Tibial nerve (tissue), 4 donors: Measurements from ENCODE around the gene NUF2. TPM values are rescaled to one million over a fixed set of nuclear protein-coding genes. Genes with fewer than 3 reads are reported as not detected.

Source experiments
- DNase-seq, 2 donors: peaks; one replicate each; pipeline ENCODE4 v3.0.0-alpha.2; 2019; ENCODE audit warnings: low spot score in 2 of 2
- H3K27ac ChIP-seq, 4 donors: fragments of 200-600 bp; sonication (generic) in 3 of 4; one replicate each; pipeline ENCODE4 v1.5.1; 2017 to 2019; ENCODE audit warnings: mild to moderate bottlenecking in 1 of 4
- H3K27me3 ChIP-seq, 2 donors: fragments of 200-600 bp; sonication (generic) in 1 of 2; one replicate each; pipeline versions ENCODE4 v1.5.1 to v1.6.0; 2017 to 2019
- H3K36me3 ChIP-seq, 3 donors: fragments of 200-600 bp; sonication (generic); one replicate each; pipeline ENCODE4 v1.5.1; 2018 to 2019
- H3K4me1 ChIP-seq, 4 donors: fragments of 200-600 bp; sonication (generic) in 3 of 4; one replicate each; pipeline ENCODE4 v1.5.1; 2017 to 2019
- H3K4me3 ChIP-seq, 4 donors: fragments of 200-600 bp; sonication (generic) in 3 of 4; one replicate each; pipeline ENCODE4 v1.5.1; 2017 to 2019; ENCODE audit warnings: mild to moderate bottlenecking in 1 of 4, moderate library complexity in 1 of 4
- H3K9me3 ChIP-seq, 4 donors: fragments of 200-600 bp; sonication (generic) in 3 of 4; one replicate each; pipeline ENCODE4 v1.5.1; 2017 to 2019
- EP300 ChIP-seq, 2 donors: sonication (generic); formaldehyde crosslinking; IDR thresholded peaks; one replicate each; pipeline ENCODE4 v1.6.1; 2017; ENCODE audit warnings: antibody characterized with exemption in 2 of 2, mild to moderate bottlenecking in 1 of 2
- POLR2A ChIP-seq, 2 donors: fragments of 450-650 bp; IDR thresholded peaks; one replicate each; pipeline ENCODE4 v1.6.1; 2017; ENCODE audit warnings: antibody characterized with exemption in 2 of 2, mild to moderate bottlenecking in 2 of 2, moderate library complexity in 2 of 2
- WGBS, 2 donors: methylation state at CpG; one replicate each; pipeline ENCODE4 v1.1.5; 2018; 5-methylcytosine and 5-hydroxymethylcytosine counted together
- total RNA-seq, 4 donors: library from RNA; depleted of rRNA; stranded (reverse); fragments of >200 nt; gene quantifications; one replicate each; pipeline ENCODE4 v1.1.0, GENCODE V29; 2016
- TF ChIP-seq, protein P1 (sequence below), 5 experiments: fragments of 200-600 bp in 3 of 5; fragments of 450-650 bp in 2 of 5; sonication (generic) in 3 of 5; IDR thresholded peaks; one replicate each; pipeline ENCODE4 v1.5.1; 2016 to 2019; ENCODE audit warnings: antibody characterized with exemption in 5 of 5, mild to moderate bottlenecking in 3 of 5, moderate library complexity in 2 of 5

The NUF2 gene
- total RNA-seq, 4 donors from 2014 or later, result 2.0 to 2.1 TPM; not detected in 2

DNA sequence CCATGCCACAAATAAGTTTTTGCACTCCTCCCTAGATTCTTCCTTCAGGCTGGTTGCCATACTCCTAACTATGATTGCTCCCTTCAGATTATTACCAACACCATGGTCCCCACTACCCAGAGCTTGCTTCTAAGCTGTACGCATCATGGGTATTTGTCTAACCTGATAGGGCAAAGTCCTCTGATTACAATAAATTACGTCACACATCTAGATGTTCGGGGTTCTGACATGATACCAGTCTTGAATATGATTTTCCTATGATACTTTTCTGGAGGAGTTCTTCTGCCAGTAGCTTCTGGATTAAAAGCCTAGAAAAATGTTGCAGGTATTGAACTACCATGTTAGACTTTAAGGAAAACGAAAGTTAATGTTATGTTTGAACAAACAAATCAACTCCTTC lies 67.2 kb downstream of the NUF2 start:
- Histone ChIP-seq H3K4me3 (no peak overlapping the region), H3K27me3 (no peaks in the 10 kb centered on the region), H3K4me1 (no peaks in the 10 kb centered on the region), H3K9me3 (no peaks in the 10 kb centered on the region), H3K27ac (no peak overlapping the region), H3K36me3 (no peaks in the 10 kb centered on the region)
- WGBS, 2 donors, result 89 to 93% methylated on average over 4 of the region's 4 CpGs
- no peak for TF ChIP-seq EP300 (IDR thresholded peaks at IDR 0.05)
- no peak for TF ChIP-seq POLR2A (IDR thresholded peaks at IDR 0.05)
- TF ChIP-seq, protein P1, sequence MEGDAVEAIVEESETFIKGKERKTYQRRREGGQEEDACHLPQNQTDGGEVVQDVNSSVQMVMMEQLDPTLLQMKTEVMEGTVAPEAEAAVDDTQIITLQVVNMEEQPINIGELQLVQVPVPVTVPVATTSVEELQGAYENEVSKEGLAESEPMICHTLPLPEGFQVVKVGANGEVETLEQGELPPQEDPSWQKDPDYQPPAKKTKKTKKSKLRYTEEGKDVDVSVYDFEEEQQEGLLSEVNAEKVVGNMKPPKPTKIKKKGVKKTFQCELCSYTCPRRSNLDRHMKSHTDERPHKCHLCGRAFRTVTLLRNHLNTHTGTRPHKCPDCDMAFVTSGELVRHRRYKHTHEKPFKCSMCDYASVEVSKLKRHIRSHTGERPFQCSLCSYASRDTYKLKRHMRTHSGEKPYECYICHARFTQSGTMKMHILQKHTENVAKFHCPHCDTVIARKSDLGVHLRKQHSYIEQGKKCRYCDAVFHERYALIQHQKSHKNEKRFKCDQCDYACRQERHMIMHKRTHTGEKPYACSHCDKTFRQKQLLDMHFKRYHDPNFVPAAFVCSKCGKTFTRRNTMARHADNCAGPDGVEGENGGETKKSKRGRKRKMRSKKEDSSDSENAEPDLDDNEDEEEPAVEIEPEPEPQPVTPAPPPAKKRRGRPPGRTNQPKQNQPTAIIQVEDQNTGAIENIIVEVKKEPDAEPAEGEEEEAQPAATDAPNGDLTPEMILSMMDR (IDR thresholded peaks at IDR 0.05), result no peak
- no peak for DNase-seq

DNA sequence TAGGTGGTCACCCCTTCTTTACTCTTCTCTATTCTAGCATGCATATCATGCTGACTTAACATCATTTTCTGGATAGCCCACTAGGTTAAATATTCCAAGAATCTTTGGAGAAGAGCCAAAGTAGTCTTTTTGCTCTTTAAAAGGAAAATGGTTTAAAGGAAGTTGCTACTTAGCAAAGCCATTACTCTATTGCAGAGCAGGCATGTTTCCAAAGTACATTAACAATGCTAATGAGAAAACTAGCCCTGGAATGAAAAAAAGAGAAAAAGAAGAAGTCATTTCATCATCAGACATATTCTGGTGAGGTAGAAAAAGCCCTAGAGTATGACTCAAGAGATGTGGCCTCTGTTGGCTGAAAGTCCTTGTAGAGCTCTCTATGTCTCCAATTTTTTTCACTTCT lies 74.0 kb downstream of the NUF2 start:
- no peak for DNase-seq
- TF ChIP-seq EP300 (IDR thresholded peaks at IDR 0.05), result no peak
- TF ChIP-seq, protein P1 (IDR thresholded peaks at IDR 0.05), result no peak
- no peak for TF ChIP-seq POLR2A (IDR thresholded peaks at IDR 0.05)
- Histone ChIP-seq H3K27me3 (no peaks in the 10 kb centered on the region), H3K4me3 (no peak overlapping the region), H3K9me3 (no peaks in the 10 kb centered on the region), H3K4me1 (no peaks in the 10 kb centered on the region), H3K27ac (no peak overlapping the region), H3K36me3 (no peaks in the 10 kb centered on the region)

DNA sequence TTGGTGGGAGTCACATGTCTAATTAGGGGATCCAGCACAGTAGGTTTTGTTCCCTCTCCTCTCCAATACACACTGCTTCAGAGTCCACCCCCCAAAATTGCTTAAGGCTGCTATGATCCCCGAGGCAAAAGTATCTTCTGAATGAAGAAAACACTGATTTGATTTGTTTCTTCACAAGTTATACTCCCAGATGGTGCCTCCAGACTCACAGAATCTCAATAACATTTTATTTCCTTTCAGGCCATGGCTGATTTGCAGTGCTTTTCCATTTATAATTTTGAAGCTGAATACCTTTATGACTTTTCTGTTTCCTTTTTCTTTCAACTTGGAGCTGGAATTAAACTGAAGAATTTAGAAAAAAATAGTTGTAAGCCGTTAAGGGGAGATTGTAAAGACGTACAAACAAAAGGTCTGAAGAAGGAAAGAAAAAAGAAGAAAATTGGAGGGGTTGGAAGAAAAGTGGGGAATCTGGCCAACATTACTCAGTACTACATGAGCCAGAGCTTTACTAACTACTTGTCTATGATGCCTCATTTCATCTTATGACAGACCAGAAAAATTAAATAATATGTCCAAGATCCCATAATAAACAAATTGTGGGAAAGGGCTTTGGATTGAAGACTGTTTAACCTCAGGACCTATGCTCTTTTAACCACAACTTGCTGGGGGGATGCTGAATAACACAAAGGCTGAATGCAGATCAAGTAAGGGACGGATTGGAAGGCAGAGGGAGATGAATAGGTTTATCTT lies 75.9 kb downstream of the NUF2 start:
- no peaks in the 10 kb centered on the region for H3K27me3 ChIP-seq
- WGBS, 2 donors, result 45 to 55% methylated on average over 4 of the region's 4 CpGs
- H3K4me1 ChIP-seq, result no peaks in the 10 kb centered on the region
- H3K4me3 ChIP-seq, result no peak overlapping the region
- TF ChIP-seq EP300 (IDR thresholded peaks at IDR 0.05), result no peak
- TF ChIP-seq, protein P1 (IDR thresholded peaks at IDR 0.05), result no peak
- no peak for TF ChIP-seq POLR2A (IDR thresholded peaks at IDR 0.05)
- H3K36me3 ChIP-seq, result no peaks in the 10 kb centered on the region
- no peak overlapping the region for H3K27ac ChIP-seq
- H3K9me3 ChIP-seq, result no peaks in the 10 kb centered on the region
- DNase-seq, result no peak

- Histone ChIP-seq H3K4me1 (no peaks in the 10 kb centered on the region), H3K27me3 (no peaks in the 10 kb centered on the region), H3K9me3 (no peaks in the 10 kb centered on the region), H3K27ac (no peak overlapping the region), H3K4me3 (no peak overlapping the region), H3K36me3 (no peaks in the 10 kb centered on the region)
- WGBS, 2 donors, result 88 to 89% methylated on average over 5 of the region's 5 CpGs
- DNase-seq, result no peak
- TF ChIP-seq EP300 (IDR thresholded peaks at IDR 0.05) (no peak), POLR2A (IDR thresholded peaks at IDR 0.05) (no peak)
- TF ChIP-seq, protein P1 (IDR thresholded peaks at IDR 0.05), result no peak
Observed at GRCh38 chr1:163399001-163399400, 77.2 kb downstream of the NUF2 start.

GRCh38 chr1:163399976-163400601 lies 78.3 kb downstream of the NUF2 start:
- DNase-seq, result no peak
- whole genome bisulfite sequencing, 2 donors, result 33 to 37% methylated on average over 9 of the region's 9 CpGs
- Histone ChIP-seq H3K27ac (no peak overlapping the region), H3K36me3 (no peaks in the 10 kb centered on the region), H3K4me3 (no peak overlapping the region), H3K9me3 (no peaks in the 10 kb centered on the region), H3K27me3 (no peaks in the 10 kb centered on the region), H3K4me1 (no peaks in the 10 kb centered on the region)
- TF ChIP-seq EP300 (IDR thresholded peaks at IDR 0.05), result no peak
- TF ChIP-seq, protein P1 (IDR thresholded peaks at IDR 0.05), result no peak
- TF ChIP-seq POLR2A (IDR thresholded peaks at IDR 0.05), result no peak
